GM19468 (cell line): Measurements from ENCODE around the gene UNC5C.

Experiments used
- ATAC-seq: cut with Tn5 transposase; IDR thresholded peaks from one replicate; pipeline ENCODE4 v1.9.1; 2021; ENCODE audit warnings: mild to moderate bottlenecking, moderate library complexity, moderate number of reproducible peaks; ENCODE audit not compliant: unreplicated experiment; ENCODE audit errors: extremely low read depth

Gene UNC5C

GRCh38 chr4:95288552-95288951 is 260.2 kb downstream of the UNC5C start:
- ATAC-seq, result no peak

GRCh38 chr4:95285797-95286196 is 263.0 kb downstream of the UNC5C start:
- no peak for ATAC-seq

GRCh38 chr4:95284655-95285054 is 264.1 kb downstream of the UNC5C start:
- ATAC-seq, result no peak

- ATAC-seq, result no peak
Measured at GRCh38 chr4:95283320-95283719, 265.5 kb downstream of the UNC5C start.

GRCh38 chr4:95272797-95273196 is 276.0 kb downstream of the UNC5C start:
- ATAC-seq, result no peak

GRCh38 chr4:95272036-95272435 is 276.7 kb downstream of the UNC5C start:
- ATAC-seq, result no peak

GRCh38 chr4:95268819-95269565 is 279.8 kb downstream of the UNC5C start:
- ATAC-seq, result no peak

- no peak for ATAC-seq
Measured at GRCh38 chr4:95267081-95267480, 281.7 kb downstream of the UNC5C start.

- no peak for ATAC-seq
Measured at GRCh38 chr4:95265814-95266740, 282.7 kb downstream of the UNC5C start.

- no peak for ATAC-seq
Measured at GRCh38 chr4:95264843-95265242, 283.9 kb downstream of the UNC5C start.

GRCh38 chr4:95263960-95264359 is 284.8 kb downstream of the UNC5C start:
- no peak for ATAC-seq

GRCh38 chr4:95263391-95263790 is 285.4 kb downstream of the UNC5C start:
- no peak for ATAC-seq

- no peak for ATAC-seq
Measured at GRCh38 chr4:95256108-95256835, 292.5 kb downstream of the UNC5C start.

- no peak for ATAC-seq
Measured at GRCh38 chr4:95255396-95256107, 293.2 kb downstream of the UNC5C start.

GRCh38 chr4:95251568-95251967 is 297.2 kb downstream of the UNC5C start:
- ATAC-seq, result no peak

- no peak for ATAC-seq
Measured at GRCh38 chr4:95250544-95251137, 298.1 kb downstream of the UNC5C start.

GRCh38 chr4:95249426-95250021 is 299.2 kb downstream of the UNC5C start:
- no peak for ATAC-seq

- ATAC-seq, result no peak
Measured at GRCh38 chr4:95248720-95249425, 299.9 kb downstream of the UNC5C start.

GRCh38 chr4:95243892-95244291 is 304.9 kb downstream of the UNC5C start:
- ATAC-seq, result no peak
